Stimulated activated CD4-positive, alpha-beta T cell treated with anti-CD3 and anti-CD28 coated beads, Interleukin-4, amount 100 ng/mL, for 4 hours (primary cell): ENCODE results near the gene GREM2.

ENCODE experiments used
- DNase-seq, 2 experiments: peaks; one replicate each; pipeline ENCODE4 v3.0.0-alpha.2; 2020

The GREM2 gene

GRCh38 chr1:240611619-240612480 lies at the start of gene GREM2:
GREM2 (minus strand) TSS chr1:240612155; CDS start chr1:240493475, 118,680 bp downstream.
- peak; percentile 1 to 14 for DNase-seq

DNA sequence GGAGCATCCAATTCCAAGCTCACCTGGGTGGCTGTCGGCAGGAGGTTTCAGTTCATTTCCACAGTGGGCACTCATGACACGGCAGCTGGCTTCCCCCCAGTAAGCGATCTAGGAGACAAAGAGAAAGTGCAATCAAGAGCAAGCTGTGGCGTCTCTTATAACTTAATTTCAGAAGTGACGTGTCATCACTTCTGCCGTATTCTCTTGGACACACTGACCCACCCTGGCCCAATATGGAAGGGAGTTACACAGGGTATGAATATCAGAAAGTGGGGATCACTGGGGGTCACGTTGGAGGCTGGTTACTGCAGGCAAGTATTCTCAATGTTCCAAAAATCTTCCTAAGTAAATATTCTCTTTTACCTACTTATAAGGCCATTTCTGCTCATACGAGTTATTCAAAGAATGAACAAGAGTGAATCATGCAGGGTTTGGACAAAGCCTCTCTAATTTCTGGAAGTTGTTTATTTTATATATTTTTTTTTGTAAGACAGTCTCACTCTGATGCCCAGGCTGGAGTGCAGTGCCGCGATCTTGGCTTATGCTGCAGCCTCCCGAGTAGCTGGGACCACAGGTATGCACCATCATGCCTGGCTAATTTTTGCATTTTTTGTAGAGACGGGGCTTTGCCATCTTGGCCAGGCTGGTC lies 46.5 kb upstream of the GREM2 start:
- no peak for DNase-seq

DNA sequence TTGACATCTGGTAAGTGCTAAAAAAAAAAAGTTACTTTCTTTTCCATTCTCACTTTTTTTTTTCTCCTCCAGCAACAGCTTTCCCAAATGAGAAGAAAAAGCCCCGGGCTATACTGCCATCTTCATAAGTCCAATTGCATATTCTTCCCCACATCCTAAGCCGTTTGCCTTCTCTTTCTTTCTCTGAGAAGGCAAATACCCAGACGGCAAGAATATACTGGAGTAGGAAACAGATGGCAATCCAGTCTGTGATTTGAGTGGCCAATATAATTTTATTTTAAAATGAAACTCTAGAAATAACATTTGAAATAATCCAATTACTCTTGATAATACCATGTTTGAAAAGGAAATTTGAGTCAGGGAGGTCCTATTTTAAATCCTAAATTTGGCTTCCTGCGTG lies 44.6 kb upstream of the GREM2 start:
- DNase-seq: no peak

DNA sequence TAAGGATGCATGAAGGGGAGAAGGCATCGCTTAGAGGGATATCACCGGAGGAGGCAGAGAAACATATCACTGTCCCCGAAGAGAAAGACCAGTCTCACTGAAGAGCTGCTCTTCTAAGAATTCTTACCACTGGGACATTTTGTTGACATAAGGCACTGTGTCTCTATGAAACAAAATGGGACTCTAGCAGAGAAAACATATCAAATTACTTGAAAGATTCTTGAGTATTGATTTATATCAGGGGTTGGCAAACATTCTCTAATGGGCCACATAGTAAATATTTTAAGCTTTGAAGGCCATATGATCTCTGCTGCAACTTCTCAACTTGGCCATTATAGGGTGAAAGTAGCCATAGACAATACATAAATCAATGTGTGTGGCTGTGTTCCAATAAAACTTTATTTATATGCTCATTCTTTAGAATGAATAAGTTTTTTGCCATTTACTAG lies 41.0 kb upstream of the GREM2 start:
- DNase-seq: no peak

DNA sequence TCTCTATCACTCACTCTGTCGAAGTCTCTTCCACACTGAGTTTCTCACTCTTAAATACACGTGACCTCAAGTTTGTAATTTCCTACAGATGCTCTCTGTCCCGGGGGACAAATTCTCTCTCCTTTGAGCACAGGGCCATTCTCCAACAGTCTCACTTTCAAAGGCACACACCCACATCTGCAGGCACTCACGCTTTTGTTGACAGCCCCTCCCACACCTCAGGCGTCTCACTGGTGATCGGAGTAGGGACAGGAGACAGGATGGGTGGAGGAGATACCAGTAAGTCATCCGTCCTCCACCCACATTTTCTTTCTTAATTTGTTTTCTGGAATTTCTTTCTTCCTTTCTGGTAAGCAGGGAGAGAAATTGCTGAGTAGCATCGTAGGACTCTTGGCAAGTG lies 40.6 kb upstream of the GREM2 start:
- no peak for DNase-seq

DNA sequence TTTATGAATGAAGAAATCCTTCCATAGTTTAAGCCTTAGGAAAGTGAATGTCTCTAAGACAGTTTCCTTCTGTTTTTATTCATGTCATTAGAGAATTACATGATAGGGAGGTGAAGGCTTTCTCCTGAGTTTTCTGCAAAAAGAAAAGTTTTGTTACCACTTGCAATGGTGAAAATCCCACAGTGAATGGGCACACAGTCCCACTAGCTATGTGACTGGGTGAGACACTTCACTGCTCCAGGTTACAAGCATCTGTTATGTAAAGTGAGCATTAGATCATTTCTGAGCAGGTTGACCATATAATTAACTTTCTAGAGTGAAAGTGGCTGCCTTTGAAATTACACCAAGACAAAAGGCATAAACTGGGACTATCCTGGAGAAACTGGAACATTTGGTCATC lies 38.9 kb upstream of the GREM2 start:
- DNase-seq: no peak

- DNase-seq: no peak
Observed at GRCh38 chr1:240649733-240650721, 38.1 kb upstream of the GREM2 start.

DNA sequence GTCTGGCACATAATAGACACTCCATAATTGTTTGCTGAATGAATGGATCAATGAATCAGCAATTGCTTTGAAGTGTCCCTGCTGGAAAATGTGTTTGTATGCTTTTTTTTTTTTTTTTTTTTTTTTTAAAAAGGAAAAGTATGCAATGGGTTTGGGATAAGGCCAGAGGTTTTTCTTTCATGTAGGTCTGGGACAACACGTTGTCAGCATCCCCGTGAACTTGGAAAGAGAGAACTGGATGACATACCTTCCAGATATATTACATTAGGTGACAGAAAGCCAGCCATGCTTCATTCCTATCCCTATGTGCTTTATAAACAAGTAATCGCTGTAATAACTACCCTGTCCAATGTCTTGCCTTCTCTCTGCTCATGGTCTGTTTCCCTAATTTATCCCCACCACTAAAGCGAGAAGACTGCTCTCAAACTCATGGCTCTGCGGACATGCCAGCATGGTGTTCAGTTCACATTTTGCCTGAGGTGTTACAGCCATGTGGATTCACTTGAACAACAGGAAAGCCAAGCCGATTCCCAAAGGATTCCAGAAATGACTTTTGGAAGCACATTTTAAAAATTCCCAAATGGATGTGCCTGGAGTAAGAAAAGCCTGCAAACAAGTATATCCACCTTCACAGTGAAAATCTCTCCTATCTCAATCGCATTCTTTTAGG lies 34.8 kb upstream of the GREM2 start:
- DNase-seq: no peak

GRCh38 chr1:240644732-240645131 lies 32.8 kb upstream of the GREM2 start:
- no peak for DNase-seq

- no peak for DNase-seq
Observed at GRCh38 chr1:240635466-240636256, 23.7 kb upstream of the GREM2 start.

- DNase-seq: no peak
Observed at GRCh38 chr1:240630409-240630808, 18.5 kb upstream of the GREM2 start.

- no peak for DNase-seq
Observed at GRCh38 chr1:240621249-240621648, 9.3 kb upstream of the GREM2 start.

DNA sequence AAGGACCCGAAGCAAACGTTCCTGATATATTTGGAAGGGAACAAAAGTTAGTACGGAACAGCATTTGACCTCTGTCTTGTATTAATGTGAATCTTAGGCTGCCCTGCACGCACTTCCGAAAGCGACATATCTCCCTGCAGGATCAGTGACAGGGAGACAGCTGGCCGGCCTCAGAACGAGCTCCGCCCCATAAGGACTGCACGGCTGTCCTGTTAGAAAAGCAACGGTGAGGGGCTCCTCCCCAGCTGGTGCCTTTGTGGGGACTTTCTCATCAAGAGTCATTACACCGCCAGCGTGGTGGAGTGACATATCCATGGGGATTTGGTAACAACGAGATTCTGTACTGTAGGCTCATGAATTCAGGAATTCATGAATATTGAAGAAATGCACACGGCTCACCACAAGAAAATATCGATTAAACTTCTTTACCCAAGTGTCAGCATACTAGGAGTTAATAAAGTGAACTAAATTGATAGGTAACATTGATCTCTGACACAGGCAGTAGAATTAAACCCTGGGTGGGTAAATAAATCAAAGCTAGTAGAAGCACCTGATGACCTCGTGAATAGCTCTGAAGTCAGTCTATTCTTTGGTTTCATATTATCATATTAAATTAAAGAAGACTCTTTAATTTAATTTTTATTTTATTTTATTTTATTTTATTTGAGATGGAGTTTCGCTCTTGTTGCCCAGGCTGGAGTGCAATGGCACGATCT lies 8.1 kb upstream of the GREM2 start:
- no peak for DNase-seq

GRCh38 chr1:240619357-240619756 lies 7.4 kb upstream of the GREM2 start:
- DNase-seq: no peak

DNA sequence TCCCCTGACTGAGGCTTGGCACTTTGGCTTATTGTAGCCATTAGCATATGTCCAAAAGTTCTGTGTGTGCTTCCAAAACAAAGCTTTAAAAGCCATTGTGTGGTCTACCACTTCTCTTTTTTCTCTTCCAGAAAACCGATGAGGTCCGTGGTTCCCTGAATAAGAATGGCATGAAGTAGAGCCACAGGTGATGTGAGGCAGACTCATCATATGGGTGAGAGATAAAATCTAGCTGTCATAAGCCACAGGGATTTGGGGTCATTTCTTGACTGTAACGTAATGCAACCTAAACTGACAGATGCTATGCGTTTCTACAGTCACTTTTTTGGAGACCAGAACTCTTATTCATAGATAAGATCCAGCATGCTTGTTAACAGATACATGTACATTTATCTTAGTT lies 7.0 kb upstream of the GREM2 start:
- no peak for DNase-seq

- no peak for DNase-seq
Observed at GRCh38 chr1:240616018-240616417, 4.1 kb upstream of the GREM2 start.

DNA sequence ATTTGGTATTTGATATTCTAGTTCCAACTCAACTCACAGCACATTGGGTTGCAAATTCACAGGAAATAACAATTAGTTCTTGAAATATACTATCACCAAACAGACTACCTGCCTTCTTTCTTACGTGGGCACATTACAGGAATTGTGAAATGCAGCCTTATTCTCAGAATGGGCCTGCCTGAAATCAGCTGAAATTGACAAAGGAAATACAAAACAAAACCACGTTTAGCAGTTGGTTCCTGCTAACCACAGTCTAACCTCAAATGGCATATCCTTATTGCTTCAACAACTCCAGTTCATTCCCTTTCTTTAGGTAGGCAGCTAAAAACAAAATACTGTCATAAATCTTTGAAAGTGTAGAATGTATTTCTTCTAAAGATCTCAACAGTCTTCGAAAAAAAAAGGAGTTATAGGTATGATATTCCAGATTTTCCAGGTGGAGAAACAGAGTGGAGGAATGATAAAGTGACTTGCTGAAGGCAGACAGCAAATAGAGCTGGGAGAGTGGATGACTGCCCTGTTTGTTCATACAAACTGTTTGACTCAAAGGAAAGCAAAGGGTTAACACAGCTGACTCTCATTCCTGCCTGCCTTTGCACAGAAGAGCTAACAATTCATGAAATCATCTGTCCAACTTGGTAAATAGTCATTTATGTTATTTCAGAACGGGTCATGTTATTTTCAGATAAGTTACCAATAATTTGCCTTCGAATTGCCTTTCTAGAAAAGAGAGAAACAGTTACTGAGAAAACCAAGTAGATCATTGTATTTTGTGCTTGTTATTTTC lies 1.6 kb upstream of the GREM2 start:
- DNase-seq: no peak

DNA sequence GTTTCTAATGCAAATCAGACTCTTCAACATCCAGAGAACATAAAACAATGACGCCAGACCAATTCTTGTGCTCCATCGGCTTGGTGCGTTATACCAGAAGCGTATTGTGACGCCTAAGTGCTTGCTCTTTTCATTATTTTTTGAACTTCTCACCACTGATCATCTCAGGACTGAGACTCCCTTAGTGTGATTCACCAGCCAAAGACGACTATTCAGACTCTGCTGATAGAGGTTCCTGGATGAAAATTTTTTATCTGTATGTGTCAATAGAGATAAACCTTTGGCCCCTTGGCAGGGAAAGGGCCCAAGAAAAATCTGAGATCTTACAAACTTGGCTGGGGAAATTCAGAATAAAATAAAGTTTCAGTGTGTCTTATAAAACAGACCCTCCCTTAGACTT lies 856 bp upstream of the GREM2 start:
- no peak for DNase-seq

DNA sequence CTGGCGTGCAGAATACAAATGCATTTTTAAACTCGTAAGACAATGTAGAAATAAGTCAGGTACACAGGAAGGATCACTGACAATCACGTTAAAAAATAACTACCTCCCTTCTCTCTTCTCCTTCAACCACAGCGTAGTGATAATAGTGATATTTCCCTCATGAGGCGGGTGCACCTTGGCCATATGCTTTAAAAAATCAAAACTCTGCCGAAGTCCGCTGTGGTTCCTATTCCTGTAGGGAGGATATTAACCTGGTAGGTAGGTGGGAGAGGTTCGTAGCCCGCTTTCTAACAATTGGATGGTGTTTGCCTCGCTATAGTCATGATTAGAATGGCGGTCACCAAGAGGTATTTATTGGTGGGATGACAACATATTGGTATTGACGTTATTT lies 732 bp downstream of the GREM2 start:
- no peak for DNase-seq

DNA sequence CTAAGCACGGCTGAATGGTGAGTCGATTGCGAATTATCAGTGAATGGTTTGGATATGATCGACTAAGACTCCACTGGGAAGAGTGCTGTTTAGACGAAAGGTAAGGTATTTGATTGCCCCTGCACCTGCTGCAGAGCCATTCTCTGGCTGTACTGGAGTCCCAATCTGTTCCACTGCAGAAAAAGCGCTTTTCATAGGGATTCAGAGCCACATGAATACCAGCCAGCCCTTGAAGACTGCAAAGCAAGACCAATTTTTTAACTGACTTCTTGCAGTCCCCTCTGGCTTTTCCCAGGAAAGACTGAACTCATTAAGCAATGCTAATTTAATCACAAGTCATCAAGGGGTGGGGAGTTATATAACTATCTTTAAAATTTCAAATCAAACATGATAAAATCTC lies 1.3 kb downstream of the GREM2 start:
- no peak for DNase-seq
